ENCODE results near the gene COL19A1. TPM values are rescaled to one million over a fixed set of nuclear protein-coding genes. Genes with fewer than 3 reads are reported as not detected.

COL19A1 gene
- total and polyA plus RNA-seq, 9 of the 15 experiments (the other 6 are each of a cell fraction or from before 2014, with no cell fraction given): not detected

GRCh38 chr6:70241991-70242420 is 375.6 kb downstream of the COL19A1 start (continued):
- no peak for TF ChIP-seq RREB1 (CRISPR knock-in tag; IDR thresholded peaks at IDR 0.05)
- TF ChIP-seq ELF1 (tag; IDR thresholded peaks at IDR 0.05): 0 out of 2 replicates have a peak, but pooled peaks have one; percentile 7
- no peak for TF ChIP-seq JUN (IDR thresholded peaks at IDR 0.05; ENCODE audit: borderline replicate concordance, low read depth, low read length)
- TF ChIP-seq JUN (CRISPR knock-in tag; IDR thresholded peaks at IDR 0.05; ENCODE audit: borderline replicate concordance): no peak
- TF ChIP-seq MGA (IDR thresholded peaks at IDR 0.05): no peak
- TF ChIP-seq ESRRA (IDR thresholded peaks at IDR 0.05; ENCODE audit: borderline replicate concordance, low read depth): no peak
- no peak for TF ChIP-seq HNRNPL (IDR thresholded peaks at IDR 0.05; ENCODE audit: low read depth, low read length)
- TF ChIP-seq NR0B1 (IDR thresholded peaks at IDR 0.05; ENCODE audit: partially characterized antibody): no peak
- TF ChIP-seq RFX1 (IDR thresholded peaks at IDR 0.05): peak; percentile 47
